Measurements from ENCODE around the gene NDRG2. TPM values are rescaled to one million over a fixed set of nuclear protein-coding genes. Genes with fewer than 3 reads are reported as not detected.

NDRG2 gene
- total RNA-seq, 4 donors from 2014 or later = 152 to 212 (median 183) TPM

GRCh38 chr14:21036751-21037150 lies 11.9 kb upstream of the NDRG2 start:
- WGBS, 2 donors = 89 to 95% methylated on average over 7 of the region's 7 CpGs
- Histone ChIP-seq H3K4me3 (replicated peaks in 1 of 3) (no peak overlapping the region), H3K4me1 (peaks cover 15 to 20% of the 10 kb centered on the region in 2 donors), H3K27me3 (no peaks in the 10 kb centered on the region), H3K27ac (no peak overlapping the region), H3K36me3 (no peaks in the 10 kb centered on the region), H3K9me3 (no peaks in the 10 kb centered on the region)
- TF ChIP-seq POLR2A (IDR thresholded peaks at IDR 0.05) = no peak
- no peak for TF ChIP-seq CTCF (IDR thresholded peaks at IDR 0.05)
- intact Hi-C loops (cut with DNase I) = no loop called here
- DNase-seq = no peak

- H3K4me3 ChIP-seq (replicated peaks in 1 of 3) = no peak within 1 kb of the TSS
- intact Hi-C loops (cut with DNase I) = no loop called here
- H3K27ac ChIP-seq = no peak within 1 kb of the TSS
- no peaks in the 10 kb centered on the region for H3K27me3 ChIP-seq
- peaks cover 13 to 17% of the 10 kb centered on the region in 2 donors for H3K4me1 ChIP-seq
- TF ChIP-seq CTCF (IDR thresholded peaks at IDR 0.05) (no peak), POLR2A (IDR thresholded peaks at IDR 0.05) (no peak)
- WGBS, 2 donors = 63 to 76% methylated on average over 5 of the region's 5 CpGs
- no peaks in the 10 kb centered on the region for H3K36me3 ChIP-seq
- H3K9me3 ChIP-seq = no peaks in the 10 kb centered on the region
- no peak for DNase-seq
Measured at GRCh38 chr14:21034707-21035106, 9.8 kb upstream of the NDRG2 start, which contains the start of gene RNASE13. Gene RNASE13, minus strand, starts transcription at chr14:21034807. Its CDS starts 519 bp downstream, at chr14:21034288.

- peaks cover 0 to 2% of the 10 kb centered on the region in 2 donors for H3K4me1 ChIP-seq
- intact Hi-C loops (cut with DNase I) = no loop called here
- H3K36me3 ChIP-seq = no peaks in the 10 kb centered on the region
- no peak overlapping the region for H3K27ac ChIP-seq
- 88 to 89% methylated on average over 4 of the region's 4 CpGs for WGBS, 2 donors
- H3K9me3 ChIP-seq = no peaks in the 10 kb centered on the region
- no peak overlapping the region for H3K4me3 ChIP-seq (replicated peaks in 1 of 3)
- DNase-seq = no peak
- TF ChIP-seq POLR2A (IDR thresholded peaks at IDR 0.05) = no peak
- no peak for TF ChIP-seq CTCF (IDR thresholded peaks at IDR 0.05)
- H3K27me3 ChIP-seq = no peaks in the 10 kb centered on the region
Measured at GRCh38 chr14:21033133-21033698, 8.4 kb upstream of the NDRG2 start.

GRCh38 chr14:21032326-21033132 lies 7.7 kb upstream of the NDRG2 start:
- no peak for DNase-seq
- Histone ChIP-seq H3K9me3 (no peaks in the 10 kb centered on the region), H3K27me3 (no peaks in the 10 kb centered on the region), H3K4me3 (replicated peaks in 1 of 3) (no peak overlapping the region), H3K4me1 (no peaks in the 10 kb centered on the region), H3K36me3 (no peaks in the 10 kb centered on the region), H3K27ac (no peak overlapping the region)
- intact Hi-C loops (cut with DNase I) = no loop called here
- WGBS, 2 donors = 86 to 93% methylated on average over 5 of the region's 5 CpGs
- TF ChIP-seq CTCF (IDR thresholded peaks at IDR 0.05) (no peak), POLR2A (IDR thresholded peaks at IDR 0.05) (no peak)

- Histone ChIP-seq H3K4me3 (replicated peaks in 1 of 3) (no peak overlapping the region), H3K27ac (no peak overlapping the region), H3K4me1 (peaks cover 0 to 11% of the 10 kb centered on the region in 2 donors), H3K36me3 (no peaks in the 10 kb centered on the region), H3K9me3 (no peaks in the 10 kb centered on the region), H3K27me3 (no peaks in the 10 kb centered on the region)
- intact Hi-C loops (cut with DNase I) = no loop called here
- 82% methylated on average over 12 of the region's 12 CpGs for WGBS, 2 donors
- DNase-seq = no peak
- TF ChIP-seq POLR2A (IDR thresholded peaks at IDR 0.05) (no peak), CTCF (IDR thresholded peaks at IDR 0.05) (no peak)
Measured at GRCh38 chr14:21030531-21030930, 5.7 kb upstream of the NDRG2 start.

Data from thyroid gland (tissue), 4 donors.